GM18499 (cell line): ENCODE data around the gene OSCP1.
"Not testable (repeated sequence)": the region's sequence is repeated elsewhere in the genome, so short reads cannot be mapped to it uniquely, and the experiment has no call there.

Experiments used
- ATAC-seq: cut with Tn5 transposase; IDR thresholded peaks from one replicate; pipeline ENCODE4 v1.9.1; 2021; ENCODE audit warnings: moderate number of reproducible peaks; ENCODE audit not compliant: insufficient read depth, unreplicated experiment

The OSCP1 gene, protein sequence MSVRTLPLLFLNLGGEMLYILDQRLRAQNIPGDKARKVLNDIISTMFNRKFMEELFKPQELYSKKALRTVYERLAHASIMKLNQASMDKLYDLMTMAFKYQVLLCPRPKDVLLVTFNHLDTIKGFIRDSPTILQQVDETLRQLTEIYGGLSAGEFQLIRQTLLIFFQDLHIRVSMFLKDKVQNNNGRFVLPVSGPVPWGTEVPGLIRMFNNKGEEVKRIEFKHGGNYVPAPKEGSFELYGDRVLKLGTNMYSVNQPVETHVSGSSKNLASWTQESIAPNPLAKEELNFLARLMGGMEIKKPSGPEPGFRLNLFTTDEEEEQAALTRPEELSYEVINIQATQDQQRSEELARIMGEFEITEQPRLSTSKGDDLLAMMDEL

DNA sequence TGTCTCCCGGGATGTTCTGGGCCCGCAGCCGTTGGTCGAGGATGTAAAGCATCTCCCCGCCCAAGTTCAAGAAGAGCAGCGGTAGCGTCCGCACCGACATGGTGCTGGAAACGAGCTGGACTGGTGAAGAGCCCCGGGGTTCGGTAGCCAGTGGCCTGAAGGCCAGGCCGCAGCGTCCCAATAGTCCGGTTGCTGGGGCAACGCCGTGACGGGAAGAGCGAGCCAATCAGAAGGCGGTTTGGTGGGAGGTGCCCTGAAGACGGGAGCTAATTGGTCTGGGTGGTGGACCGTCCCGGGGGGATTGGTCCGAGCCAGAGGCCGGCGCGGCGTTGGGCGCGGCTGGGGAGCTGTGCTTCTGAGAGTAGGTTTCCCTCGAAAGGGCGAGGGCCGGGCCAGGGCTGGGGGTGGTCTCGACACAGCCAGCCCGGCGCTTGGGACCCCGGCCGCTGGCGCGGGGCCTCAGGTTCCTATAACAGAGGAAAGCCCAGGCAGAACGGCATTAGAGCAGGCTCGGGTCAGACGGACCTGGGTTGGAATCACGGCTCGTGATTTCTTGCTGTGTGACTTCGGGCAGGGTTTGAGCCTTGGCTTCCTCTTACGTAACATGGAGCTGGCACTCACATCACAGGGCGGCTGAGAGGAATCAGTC lies at the start of gene OSCP1:
Gene OSCP1, minus strand, starts transcription at position 182 of the 649 bp plus-strand sequence. Its CDS starts 82 bp downstream, at position 100.
- ATAC-seq: peak; percentile 85

DNA sequence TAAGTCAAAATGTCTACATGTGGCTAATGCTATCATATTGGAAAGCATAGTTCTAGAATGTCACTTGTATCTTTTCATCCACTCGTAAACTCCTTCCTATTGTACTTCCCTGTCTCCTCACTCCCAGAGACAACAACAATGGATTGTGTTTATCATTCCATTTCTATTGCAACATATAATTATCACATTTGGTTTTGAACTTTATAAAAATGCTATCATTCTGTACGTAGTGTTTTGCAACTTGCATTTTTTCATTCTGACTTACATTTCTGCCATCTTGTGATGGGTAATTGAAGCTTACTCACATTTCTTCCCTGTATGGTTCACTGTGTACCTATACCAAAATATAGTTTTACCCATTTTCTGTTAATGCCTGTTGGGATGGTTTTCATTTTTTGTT lies 47.0 kb upstream of the OSCP1 start:
- ATAC-seq: no peak

DNA sequence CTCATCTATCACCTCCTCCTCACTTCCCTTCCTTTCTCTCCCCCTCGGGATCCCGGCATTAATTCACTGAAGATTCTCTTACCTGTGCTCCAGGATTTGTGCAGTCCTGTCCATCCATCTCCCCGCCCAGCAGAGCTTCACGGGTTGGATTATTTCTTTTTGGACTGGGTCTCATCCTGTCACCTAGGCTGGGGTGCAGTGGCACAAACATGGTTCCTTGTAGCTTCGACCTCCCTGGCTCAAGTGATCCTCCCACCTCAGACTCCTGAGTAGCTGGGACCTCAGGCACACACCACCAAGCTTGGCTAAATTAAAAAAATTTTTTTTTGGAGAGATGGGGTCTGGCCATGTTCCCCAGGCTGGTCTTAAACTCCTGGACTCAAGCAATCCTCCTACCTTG lies 44.7 kb upstream of the OSCP1 start:
- no peak for ATAC-seq

DNA sequence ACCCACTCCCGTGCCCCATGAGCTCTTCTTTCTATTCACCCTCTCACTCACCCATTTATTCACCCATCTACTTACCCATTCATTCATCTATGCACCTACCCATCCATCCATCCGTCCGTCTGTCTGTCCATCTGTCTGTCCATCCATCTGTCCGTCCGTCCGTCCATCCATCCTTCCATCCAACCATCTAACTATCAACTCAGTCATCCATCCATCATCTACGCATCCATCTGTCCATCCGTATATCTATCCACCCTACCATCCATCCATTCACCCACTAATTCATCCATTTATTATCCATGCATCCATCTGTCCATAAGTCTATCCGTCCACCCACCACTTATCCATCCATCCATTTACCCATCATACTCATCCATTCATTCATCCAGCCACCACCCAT lies 43.3 kb upstream of the OSCP1 start:
- no peak for ATAC-seq

DNA sequence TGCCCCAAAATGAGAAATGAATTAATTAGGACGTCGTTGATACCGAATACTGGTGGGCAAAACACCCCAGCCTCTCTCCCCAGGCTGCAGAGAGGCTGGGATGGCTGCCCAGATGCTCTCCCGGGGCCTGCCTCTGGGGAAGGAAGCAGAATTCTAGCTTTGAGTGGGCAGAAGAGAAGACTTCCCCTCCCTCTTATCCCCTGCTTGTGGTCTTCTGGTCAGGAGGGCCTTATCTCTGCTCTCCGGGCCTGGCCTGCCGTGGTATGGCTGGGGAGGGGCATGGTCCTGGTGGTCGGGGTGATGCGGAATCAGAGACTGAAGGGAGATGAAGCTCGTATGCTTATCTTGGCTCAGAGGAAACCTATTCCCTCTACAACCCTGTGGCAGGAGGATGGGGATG lies 42.2 kb upstream of the OSCP1 start:
- ATAC-seq: no peak

DNA sequence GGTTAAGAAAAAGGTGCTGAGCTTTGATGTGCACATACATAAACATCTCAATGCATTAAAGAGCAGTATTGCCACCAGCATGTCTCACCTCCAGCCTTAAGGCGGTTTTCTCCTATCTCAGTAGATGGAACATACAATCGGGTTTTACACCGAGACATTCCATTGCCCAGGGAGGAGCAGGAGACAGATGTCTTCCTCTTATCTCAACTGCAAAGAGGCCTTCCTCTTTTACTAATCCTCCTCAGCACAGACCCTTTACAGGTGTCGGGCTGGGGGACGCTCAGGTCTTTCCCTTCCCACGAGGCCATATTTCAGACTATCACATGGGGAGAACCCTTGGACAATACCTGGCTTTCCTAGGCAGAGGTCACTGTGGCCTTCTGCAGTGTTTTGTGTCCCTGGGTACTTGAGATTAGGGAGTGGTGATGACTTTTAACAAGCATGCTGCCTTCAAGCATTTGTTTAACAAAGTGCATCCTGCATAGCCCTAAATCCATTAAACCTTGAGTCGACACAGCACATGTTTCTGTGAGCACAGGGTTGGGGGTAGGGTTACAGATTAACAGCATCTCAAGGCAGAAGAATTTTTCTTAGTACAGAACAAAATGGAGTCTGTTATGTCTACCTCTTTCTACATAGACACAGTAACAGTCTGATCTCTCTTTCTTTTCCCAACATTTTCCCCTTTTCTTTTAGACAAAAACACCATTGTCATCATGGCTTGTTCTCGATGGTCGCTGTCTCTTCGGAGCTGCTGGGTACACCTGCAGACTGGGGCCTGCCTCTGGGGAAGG lies 39.2 kb upstream of the OSCP1 start:
- ATAC-seq: not testable (repeated sequence)

DNA sequence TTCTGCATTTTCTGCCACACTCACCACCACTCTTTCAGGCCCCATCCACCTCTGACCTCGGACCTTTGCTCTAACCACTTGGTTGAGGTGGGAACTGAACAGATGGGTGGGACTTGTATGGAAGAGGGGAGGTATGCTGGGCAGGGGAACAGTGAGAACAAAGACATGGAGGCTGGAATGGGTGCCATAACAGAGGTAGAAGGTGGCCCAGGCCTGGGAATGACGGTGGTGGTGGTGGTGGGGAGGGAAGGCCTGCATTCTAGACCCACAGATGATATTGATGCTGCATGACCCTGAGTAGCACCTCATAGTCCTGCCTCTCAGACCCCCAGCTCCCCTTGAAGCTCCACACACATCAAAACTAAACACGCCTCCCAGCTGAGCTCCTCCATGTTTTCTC lies 37.7 kb upstream of the OSCP1 start:
- no peak for ATAC-seq

DNA sequence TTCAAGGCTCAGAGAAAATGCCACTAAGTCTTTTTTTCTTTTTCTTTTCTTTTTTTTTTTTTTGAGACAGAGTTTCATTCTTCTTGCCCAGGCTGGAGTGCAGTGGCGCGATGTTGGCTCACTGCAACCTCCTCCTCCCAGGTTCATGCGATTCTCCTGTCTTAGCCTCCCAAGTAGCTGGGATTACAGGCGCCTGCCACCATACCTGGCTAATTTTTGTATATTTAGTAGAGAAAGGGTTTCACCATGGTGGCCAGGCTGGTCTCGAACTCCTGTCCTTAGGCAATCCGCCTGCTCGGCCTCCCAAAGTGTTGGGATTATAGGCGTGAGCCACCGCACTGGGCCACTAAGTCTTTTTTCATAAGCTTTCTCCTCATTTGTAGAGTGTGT lies 37.1 kb upstream of the OSCP1 start:
- not testable (repeated sequence) for ATAC-seq

DNA sequence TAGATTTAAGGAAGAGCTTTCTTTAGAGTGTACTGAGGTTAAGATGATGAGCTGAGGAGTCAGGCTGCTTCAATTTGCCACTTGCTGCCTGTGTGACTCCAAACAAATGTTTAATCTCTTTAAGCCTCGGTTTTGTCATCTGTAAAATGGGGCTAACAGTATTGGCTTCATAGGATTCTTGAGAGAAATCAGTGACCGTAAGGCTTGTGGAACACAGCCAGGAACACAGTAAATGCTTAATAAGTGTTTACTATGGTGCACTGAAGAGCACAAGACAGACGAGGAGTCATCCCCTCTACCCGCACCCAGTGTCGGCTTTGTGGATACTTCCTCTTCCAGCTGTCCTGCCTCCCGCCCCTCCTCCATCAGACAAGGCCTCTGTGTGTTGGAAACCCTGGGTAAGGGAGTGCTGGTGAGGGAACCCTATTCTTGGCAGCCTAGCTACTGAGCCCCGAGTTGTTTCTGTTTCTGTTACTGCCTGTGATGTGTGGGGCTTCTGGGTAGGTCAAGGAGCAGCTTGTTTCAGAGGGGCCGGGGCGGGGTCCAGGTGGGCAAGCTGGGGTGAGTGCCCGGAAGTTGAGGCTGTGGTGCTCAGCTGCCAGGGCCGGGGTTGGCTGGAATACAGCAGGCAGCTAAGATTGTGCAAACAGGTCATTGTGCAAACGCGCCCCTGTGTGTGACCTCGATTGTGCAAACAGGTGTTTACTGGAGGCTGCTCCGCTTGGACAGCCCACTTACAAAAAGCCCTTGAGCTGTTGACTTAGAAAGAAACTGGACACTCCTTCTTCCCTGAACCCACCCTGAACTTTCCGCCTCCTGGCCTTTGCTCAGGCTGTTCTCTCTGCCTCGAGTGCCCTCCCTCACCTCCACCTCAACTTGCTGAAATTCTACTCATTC lies 36.4 kb upstream of the OSCP1 start:
- no peak for ATAC-seq

DNA sequence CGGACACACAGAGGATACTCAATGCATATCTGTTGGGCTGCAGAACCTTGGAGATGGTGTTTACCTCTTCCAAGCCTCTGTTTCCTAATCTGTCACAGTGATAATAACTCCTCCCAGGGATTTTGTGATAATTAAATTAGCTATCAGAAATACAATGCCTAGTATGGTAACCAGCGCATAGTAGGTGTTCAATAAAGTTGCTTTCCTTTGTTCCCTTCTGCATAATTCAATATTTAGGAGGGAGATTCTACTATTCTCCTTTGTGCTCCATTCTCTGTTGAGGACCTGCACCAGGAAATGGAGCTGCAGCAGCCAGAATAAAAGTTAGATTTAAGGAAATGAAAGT lies 35.8 kb upstream of the OSCP1 start:
- no peak for ATAC-seq

DNA sequence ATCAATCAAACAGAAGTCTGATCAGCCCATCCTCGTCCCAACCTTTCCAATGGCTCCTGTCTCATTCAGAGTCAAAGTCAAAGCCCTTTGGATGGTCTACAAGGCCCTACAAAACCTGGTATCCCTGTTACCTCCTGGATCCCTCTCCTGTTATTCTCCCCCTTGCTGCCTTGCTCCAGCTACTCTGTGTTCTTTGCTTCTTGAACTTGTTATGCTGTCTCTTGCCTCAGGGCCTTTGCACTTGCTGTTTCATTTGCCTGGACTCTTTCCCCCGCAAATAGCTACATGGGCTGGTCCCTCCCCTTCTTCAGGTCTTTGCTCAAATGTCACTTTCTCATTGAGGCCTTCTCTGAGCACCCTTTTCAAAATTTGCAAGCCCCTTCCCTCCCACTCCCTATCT lies 33.8 kb upstream of the OSCP1 start:
- ATAC-seq: no peak

DNA sequence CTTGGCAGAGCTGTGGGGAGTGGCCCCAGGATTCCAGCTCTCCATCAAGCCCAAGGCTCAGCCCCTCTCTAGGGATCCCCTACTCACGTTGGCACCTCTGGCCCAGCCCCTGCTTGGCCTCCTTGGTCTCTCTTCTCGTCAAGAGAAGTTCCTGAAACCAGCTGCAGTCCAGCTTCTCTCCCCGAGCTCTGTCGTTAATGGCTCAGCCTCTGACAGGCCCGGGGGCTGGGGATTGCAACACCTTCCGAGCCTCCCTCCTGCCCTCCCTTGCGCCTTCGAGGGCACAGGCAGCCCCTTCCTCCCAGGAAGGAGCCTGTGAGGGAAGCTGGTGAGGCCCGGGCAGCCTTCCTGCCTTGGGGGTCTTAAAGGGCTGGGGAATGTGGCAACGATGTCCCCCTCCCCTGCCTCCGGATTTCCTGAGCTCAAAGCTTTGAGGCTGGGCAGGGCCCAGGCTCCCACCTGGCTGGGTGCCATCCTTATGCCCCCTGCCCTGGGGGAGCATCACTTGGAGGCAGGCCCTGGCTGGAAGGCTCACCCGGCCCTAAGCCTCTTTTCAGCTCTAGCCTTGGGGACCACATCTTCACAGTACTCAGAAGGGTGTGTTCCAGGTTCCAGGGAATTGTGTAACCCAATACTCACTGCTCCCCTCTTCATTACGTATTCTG lies 32.6 kb upstream of the OSCP1 start, which contains the start of gene CSF3R:
Gene CSF3R, minus strand, starts transcription at position 190 of the 665 bp plus-strand sequence. CDS start 3,417 bp downstream, outside the sequence.
- ATAC-seq: no peak

DNA sequence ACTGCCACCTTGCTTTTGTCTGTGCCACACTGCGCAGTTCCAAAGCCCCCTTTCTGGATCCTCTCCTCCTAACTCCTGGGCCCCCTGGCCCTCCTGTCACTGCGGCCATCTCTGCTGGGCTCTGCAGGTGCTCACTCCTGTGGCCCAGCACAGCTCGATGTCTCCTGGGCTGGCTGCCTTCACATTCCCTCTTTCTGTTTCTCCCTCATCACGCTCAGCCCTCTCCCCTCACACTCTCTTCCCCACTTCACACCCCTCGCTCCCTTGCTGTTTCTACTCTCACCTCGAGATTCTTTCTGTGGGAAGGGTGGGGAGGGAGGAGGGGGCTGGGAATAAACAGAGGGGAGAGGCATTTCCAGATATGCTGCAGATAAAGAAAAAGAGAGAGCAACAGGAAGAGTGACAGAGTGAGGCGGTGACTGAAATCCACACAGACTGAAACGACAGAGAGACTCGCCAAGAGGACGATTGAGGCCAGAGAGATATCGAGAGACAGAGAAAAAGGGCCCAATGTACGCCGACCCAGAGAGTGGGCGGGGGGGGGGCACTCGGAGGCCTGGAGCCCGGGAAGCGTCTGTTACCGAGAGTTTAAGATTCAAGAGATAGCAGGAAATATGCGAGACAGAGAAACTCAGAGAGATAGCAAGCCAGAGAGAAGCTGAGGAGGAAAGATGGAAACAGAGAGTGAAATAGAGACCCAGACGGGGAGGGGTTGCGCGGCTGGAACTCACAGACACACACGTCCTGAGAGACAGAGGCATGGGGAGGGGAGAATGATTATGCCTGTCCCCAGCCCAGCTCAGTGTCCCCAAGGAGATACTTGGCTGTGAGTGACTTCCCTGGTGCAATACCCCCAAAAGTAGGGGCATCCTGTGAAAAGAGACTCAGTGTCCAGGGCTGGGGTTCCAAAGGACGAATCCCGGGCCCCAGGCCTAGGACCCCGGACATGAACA lies 31.8 kb upstream of the OSCP1 start:
- no peak for ATAC-seq

DNA sequence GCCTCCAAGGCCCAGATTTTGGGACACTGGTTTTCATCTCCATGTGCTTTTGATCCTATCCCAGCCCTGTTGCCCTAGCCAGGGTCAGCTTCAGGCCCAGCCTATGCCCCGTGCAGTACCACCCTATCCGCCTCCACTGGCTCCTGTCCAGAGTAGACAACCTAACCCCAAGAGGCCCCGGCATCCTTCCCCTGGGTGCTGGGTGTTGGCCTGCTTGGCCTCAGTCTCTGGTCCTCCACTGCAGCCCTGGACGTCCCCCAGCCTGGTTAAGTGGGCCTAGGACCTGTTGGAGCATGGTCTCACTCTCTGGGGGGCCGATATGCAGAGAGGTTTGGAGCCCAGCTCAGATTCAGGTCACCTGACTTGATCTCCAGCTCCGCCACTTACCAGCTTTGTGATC lies 30.8 kb upstream of the OSCP1 start:
- ATAC-seq: no peak

DNA sequence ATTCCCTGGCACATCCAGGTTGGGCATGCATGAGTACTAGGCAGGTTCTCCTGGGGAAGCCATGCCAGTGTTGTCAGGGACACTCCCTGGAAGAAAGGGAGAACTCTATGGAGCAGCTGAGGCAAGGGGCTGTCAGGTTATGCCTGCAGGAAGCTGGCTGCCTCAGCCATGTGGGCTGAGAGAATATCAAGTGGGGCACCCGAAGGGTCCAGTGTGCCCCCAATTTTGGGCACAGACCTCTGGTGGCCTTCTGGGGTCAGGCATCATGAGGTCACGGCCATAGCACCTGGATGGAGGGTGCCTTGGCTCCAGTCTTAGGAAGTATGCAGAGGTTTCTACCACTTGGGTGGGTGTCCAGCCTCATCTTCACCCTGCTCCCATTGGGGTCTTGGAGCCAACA lies 29.9 kb upstream of the OSCP1 start:
- no peak for ATAC-seq

DNA sequence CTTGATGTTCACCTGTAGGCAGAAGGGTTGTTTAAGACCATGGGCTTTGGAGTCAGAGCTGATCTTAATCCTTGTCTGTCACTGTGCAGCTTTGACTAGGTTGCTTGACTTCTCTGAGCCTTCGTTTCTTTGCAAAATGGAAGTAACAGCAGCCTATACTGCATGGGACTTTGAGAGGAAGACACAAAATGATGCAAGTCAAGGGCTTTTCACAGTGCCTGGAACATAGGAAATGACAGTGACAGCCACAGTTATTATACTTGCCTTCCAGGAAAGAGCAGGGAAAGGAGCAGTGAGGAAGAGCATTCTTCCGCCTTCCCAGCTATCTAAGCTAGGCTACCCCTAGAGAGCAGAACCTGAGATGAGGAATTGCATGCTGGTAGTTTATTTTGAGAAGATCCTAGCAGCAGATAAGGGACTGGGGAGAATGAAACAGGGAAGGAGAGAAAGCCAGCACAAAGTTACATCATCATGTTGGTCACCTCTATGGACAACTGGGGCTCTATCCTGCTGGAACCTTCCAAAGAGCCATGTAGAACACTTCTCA lies 29.3 kb upstream of the OSCP1 start:
- ATAC-seq: no peak

DNA sequence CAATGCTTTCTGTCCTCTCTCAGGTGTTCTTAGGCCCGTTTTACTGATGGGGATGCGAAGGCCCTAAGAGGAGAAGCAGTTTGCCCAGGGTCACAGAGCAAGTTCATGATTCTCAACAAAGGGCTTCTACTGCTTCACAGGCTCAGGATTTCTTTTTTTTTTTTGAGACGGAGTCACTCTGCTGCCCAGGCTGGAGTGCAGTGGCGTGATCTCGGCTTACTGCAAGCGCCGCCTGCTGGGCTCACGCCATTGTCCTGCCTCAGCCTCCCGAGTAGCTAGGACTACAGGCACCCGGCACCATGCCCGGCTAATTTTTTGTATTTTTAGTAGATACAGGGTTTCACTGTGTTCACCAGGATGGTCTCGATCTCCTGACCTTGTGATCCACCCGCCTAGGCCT lies 27.4 kb upstream of the OSCP1 start:
- not testable (repeated sequence) for ATAC-seq

DNA sequence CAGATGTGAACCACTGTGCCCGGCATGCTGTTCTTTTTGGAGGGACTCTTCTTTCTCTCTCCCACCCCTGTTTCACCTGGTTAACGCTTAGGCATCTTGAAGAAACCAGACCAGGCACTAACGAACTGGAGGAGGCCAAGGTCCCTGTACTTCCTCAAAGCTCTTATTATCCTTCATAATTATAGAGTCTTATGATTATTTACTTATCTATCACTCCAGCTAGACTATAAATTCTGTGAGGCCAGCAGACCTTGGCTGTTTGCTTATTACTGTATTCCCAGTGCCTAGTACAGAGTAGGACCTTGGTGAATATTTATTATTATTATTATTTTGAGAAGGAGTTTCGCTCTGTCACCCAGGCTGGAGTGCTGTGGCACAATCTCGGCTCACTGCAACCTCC lies 26.7 kb upstream of the OSCP1 start:
- ATAC-seq: no peak
